ENCODE measurements around the gene ROPN1L. TPM values are rescaled to one million over a fixed set of nuclear protein-coding genes. Genes with fewer than 3 reads are reported as not detected.

Gene ROPN1L
- total RNA-seq, 4 donors from 2014 or later, result 1.7 TPM; not detected in 3

- Histone ChIP-seq H3K27ac (no peak overlapping the region), H3K9me3 (no peaks in the 10 kb centered on the region), H3K4me1 (no peaks in the 10 kb centered on the region), H3K36me3 (no peaks in the 10 kb centered on the region), H3K4me3 (no peak overlapping the region), H3K27me3 (no peaks in the 10 kb centered on the region)
- DNase-seq, result peak in 2 of 3 donors; percentile 48 to 56
- TF ChIP-seq POLR2A (IDR thresholded peaks at IDR 0.05), result no peak
- TF ChIP-seq CTCF (IDR thresholded peaks at IDR 0.05), result no peak
These were observed 18.7 kb downstream of the ROPN1L start for GRCh38 chr5:10460252-10460906.

DNA sequence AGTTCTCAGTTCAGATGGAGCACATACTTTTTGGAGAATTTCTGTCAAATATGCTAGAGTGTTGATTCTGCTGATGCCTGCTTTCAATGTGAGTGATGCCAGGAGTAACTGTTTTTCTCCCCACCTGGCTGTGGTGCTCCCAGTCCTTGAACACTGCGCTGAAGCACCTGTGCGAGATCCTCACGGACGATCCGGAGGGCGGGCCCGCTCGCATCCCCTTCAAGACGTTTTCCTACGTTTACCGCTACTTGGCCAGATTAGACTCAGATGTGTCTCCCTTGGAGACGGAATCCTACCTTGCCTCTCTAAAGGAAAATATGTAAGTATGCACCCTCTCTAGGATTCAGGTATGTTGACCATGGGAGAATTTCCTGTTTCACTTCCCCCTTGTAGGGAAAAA, 19.4 kb downstream of the ROPN1L start:
- Histone ChIP-seq H3K27me3 (no peaks in the 10 kb centered on the region), H3K4me1 (no peaks in the 10 kb centered on the region), H3K9me3 (no peaks in the 10 kb centered on the region), H3K27ac (no peak overlapping the region), H3K36me3 (no peaks in the 10 kb centered on the region), H3K4me3 (no peak overlapping the region)
- peak in 1 of 3 donors; percentile 36 for DNase-seq
- TF ChIP-seq CTCF (IDR thresholded peaks at IDR 0.05) (no peak), POLR2A (IDR thresholded peaks at IDR 0.05) (no peak)

GRCh38 chr5:10461904-10462555, 20.4 kb downstream of the ROPN1L start:
- Histone ChIP-seq H3K4me3 (no peak overlapping the region), H3K9me3 (no peaks in the 10 kb centered on the region), H3K27me3 (no peaks in the 10 kb centered on the region), H3K27ac (no peak overlapping the region), H3K36me3 (no peaks in the 10 kb centered on the region), H3K4me1 (no peaks in the 10 kb centered on the region)
- TF ChIP-seq POLR2A (IDR thresholded peaks at IDR 0.05) (no peak), CTCF (IDR thresholded peaks at IDR 0.05) (no peak)
- DNase-seq, result peak in 1 of 3 donors; percentile 34

GRCh38 chr5:10463566-10463965, 21.9 kb downstream of the ROPN1L start:
- H3K27ac ChIP-seq, result no peak overlapping the region
- H3K4me3 ChIP-seq, result no peak overlapping the region
- no peaks in the 10 kb centered on the region for H3K4me1 ChIP-seq
- H3K27me3 ChIP-seq, result no peaks in the 10 kb centered on the region
- no peak for TF ChIP-seq POLR2A (IDR thresholded peaks at IDR 0.05)
- no peak for TF ChIP-seq CTCF (IDR thresholded peaks at IDR 0.05)
- H3K9me3 ChIP-seq, result no peaks in the 10 kb centered on the region
- no peaks in the 10 kb centered on the region for H3K36me3 ChIP-seq
- DNase-seq, result no peak

DNA sequence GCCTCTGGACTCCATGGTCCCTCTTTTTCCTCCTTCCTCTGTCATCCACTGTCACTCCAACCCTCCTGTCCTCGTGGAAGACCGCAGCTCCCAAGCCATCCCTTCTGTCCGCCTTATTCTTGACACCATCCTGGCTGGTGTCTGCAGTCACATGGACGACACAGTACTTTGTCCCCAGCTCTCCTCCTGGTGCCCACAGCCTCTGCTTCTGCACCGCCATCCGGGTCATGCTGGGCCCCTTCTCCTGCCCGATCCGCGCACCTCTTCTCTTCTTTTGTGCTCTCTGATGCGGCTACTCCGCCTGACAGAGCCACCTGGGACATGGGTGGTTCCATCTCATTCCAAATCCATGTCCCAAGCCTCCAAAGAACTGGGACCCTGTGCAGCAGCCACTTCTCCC, 22.5 kb downstream of the ROPN1L start:
- Histone ChIP-seq H3K36me3 (no peaks in the 10 kb centered on the region), H3K27ac (no peak overlapping the region), H3K9me3 (no peaks in the 10 kb centered on the region), H3K27me3 (no peaks in the 10 kb centered on the region), H3K4me1 (no peaks in the 10 kb centered on the region), H3K4me3 (no peak overlapping the region)
- no peak for DNase-seq
- TF ChIP-seq POLR2A (IDR thresholded peaks at IDR 0.05) (no peak), CTCF (IDR thresholded peaks at IDR 0.05) (no peak)
